Right lobe of liver (tissue), 4 donors: Measurements from ENCODE around the gene LHFPL4.

Experiments
- POLR2A ChIP-seq: fragments of 450-650 bp; IDR thresholded peaks from one replicate; pipeline ENCODE4 v1.6.1; 2017; ENCODE audit warnings: antibody characterized with exemption, mild to moderate bottlenecking
- TF ChIP-seq, protein P1 (sequence below), 4 donors: fragments of 200-600 bp in 3 of 4; fragments of 450-650 bp in 1 of 4; IDR thresholded peaks; one replicate each; pipeline versions ENCODE4 v1.5.1 to v1.8.0; 2016 to 2022; ENCODE audit warnings: antibody characterized with exemption in 4 of 4, mild to moderate bottlenecking in 2 of 4
- donor health status: DM: no; HTN: no; CAD: no.
- donor health status: DM: no; HTN: no; CAD: no.
- donor health status: DM: no; HTN: yes; CAD: no.

DNA sequence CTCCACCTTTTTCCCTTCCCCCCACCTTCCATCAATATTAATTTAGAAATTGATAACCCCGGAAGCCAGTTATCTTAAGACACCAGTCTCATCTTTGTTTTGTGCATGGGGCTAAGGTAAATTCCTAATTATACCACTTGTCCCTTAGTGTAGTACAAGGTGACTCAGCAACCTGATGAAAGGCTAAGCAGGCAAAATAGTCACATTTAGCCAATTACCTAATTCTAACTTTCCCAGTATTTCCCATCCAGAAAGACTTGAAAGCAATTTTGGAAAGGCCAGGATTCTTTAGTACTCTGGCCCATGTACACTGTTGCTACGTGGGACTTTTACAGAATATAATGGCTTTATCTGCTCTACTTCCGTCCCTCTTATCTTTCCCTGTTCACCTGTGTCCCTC lies 83.6 kb downstream of the LHFPL4 start:
- TF ChIP-seq, protein P1, sequence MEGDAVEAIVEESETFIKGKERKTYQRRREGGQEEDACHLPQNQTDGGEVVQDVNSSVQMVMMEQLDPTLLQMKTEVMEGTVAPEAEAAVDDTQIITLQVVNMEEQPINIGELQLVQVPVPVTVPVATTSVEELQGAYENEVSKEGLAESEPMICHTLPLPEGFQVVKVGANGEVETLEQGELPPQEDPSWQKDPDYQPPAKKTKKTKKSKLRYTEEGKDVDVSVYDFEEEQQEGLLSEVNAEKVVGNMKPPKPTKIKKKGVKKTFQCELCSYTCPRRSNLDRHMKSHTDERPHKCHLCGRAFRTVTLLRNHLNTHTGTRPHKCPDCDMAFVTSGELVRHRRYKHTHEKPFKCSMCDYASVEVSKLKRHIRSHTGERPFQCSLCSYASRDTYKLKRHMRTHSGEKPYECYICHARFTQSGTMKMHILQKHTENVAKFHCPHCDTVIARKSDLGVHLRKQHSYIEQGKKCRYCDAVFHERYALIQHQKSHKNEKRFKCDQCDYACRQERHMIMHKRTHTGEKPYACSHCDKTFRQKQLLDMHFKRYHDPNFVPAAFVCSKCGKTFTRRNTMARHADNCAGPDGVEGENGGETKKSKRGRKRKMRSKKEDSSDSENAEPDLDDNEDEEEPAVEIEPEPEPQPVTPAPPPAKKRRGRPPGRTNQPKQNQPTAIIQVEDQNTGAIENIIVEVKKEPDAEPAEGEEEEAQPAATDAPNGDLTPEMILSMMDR (IDR thresholded peaks at IDR 0.05), result no peak
- TF ChIP-seq POLR2A, result no peak
